Activated naive CD4-positive, alpha-beta T cell treated with anti-CD3 and anti-CD28 coated beads, Interleukin-2, amount 10 ng/mL, durations not matched to agents 7 days and 5 days (primary cell): ENCODE results near the gene REL.

Experiments
- CTCF ChIA-PET: fragments of 350-600 bp; sonication (Branson Sonifier 250); formaldehyde crosslinking; loops from one replicate; lab custom pipeline; 2021; ENCODE audit warnings: antibody characterized with exemption; lab: Charles Lee
- DNase-seq: peaks from one replicate; pipeline ENCODE4 v3.0.0-alpha.2; 2020
- H3K27ac Mint-ChIP-seq: one replicate; pipeline ENCODE4 v1.8.0; 2021; ENCODE audit warnings: mild to moderate bottlenecking, moderate library complexity, mixed read lengths
- H3K27me3 Mint-ChIP-seq: one replicate; pipeline ENCODE4 v1.8.0; 2021; ENCODE audit warnings: mild to moderate bottlenecking, mixed read lengths
- H3K36me3 Mint-ChIP-seq: one replicate; pipeline ENCODE4 v1.8.0; 2021; ENCODE audit warnings: mixed read lengths
- H3K4me1 Mint-ChIP-seq: one replicate; pipeline ENCODE4 v1.8.0; 2021; ENCODE audit warnings: mixed read lengths
- H3K4me3 Mint-ChIP-seq: one replicate; pipeline ENCODE4 v1.8.0; 2021; ENCODE audit warnings: mild to moderate bottlenecking, moderate library complexity, mixed read lengths
- H3K9me3 Mint-ChIP-seq: one replicate; pipeline ENCODE4 v1.8.0; 2021; ENCODE audit warnings: mixed read lengths

REL gene

GRCh38 chr2:60954139-60954538 lies 72.8 kb downstream of the REL start:
- Mint-ChIP-seq H3K9me3 (no peaks in the 10 kb centered on the region), H3K27ac (no peak overlapping the region), H3K27me3 (no peaks in the 10 kb centered on the region), H3K4me1 (peaks cover 9% of the 10 kb centered on the region), H3K4me3 (no peak overlapping the region), H3K36me3 (peaks cover 18% of the 10 kb centered on the region)
- CTCF ChIA-PET: no interaction called here
- no peak for DNase-seq

DNA sequence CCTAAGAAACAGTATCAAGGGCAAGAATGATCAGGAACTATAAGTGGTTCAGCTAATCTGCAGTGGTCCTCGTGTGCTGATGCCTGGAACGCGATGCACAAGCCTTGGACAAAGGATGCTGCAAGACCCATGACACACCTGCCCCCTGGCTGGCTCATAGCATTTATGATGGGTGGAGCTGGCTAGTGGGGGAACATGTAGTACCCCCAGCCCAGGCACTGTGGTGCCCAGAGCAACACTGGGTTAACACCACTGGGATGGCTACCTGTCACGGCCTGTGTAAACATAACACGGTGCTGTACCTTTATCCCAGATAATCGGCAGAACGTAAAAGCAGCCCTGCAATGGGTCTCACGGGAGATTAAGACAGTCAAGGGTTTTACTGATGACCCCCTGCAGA lies 75.8 kb downstream of the REL start:
- Mint-ChIP-seq H3K9me3 (no peaks in the 10 kb centered on the region), H3K4me3 (no peak overlapping the region), H3K27ac (no peak overlapping the region), H3K27me3 (no peaks in the 10 kb centered on the region), H3K4me1 (no peaks in the 10 kb centered on the region), H3K36me3 (peaks cover 19% of the 10 kb centered on the region)
- CTCF ChIA-PET: no interaction called here
- DNase-seq: no peak

GRCh38 chr2:60957643-60958042 lies 76.3 kb downstream of the REL start:
- Mint-ChIP-seq H3K9me3 (no peaks in the 10 kb centered on the region), H3K4me3 (no peak overlapping the region), H3K4me1 (no peaks in the 10 kb centered on the region), H3K27me3 (no peaks in the 10 kb centered on the region), H3K36me3 (peaks cover 19% of the 10 kb centered on the region), H3K27ac (no peak overlapping the region)
- CTCF ChIA-PET: no interaction called here
- no peak for DNase-seq

DNA sequence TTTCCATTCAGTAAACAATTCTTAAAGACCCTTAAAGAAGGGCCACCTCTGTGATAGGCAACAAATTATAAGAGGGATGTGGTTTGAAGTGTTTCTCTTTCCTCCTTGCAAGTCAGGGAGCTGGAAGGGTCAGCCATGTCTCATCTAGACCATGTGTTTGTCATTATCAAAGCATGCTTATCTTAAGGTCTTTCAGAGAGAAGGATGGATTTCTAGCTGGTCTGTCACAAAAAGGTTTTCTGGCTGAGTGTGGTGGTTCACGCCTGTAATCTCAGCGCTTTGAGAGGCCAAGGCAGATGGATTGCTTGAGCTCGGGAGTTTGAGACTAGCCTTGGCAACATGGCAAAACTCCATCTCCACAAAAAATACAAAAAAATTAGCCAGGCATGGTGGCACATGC lies 77.0 kb downstream of the REL start:
- DNase-seq: no peak
- H3K4me1 Mint-ChIP-seq: no peaks in the 10 kb centered on the region
- no peak overlapping the region for H3K27ac Mint-ChIP-seq
- CTCF ChIA-PET: no interaction called here
- no peak overlapping the region for H3K4me3 Mint-ChIP-seq
- H3K27me3 Mint-ChIP-seq: no peaks in the 10 kb centered on the region
- no peaks in the 10 kb centered on the region for H3K9me3 Mint-ChIP-seq
- H3K36me3 Mint-ChIP-seq: peaks cover 18% of the 10 kb centered on the region

DNA sequence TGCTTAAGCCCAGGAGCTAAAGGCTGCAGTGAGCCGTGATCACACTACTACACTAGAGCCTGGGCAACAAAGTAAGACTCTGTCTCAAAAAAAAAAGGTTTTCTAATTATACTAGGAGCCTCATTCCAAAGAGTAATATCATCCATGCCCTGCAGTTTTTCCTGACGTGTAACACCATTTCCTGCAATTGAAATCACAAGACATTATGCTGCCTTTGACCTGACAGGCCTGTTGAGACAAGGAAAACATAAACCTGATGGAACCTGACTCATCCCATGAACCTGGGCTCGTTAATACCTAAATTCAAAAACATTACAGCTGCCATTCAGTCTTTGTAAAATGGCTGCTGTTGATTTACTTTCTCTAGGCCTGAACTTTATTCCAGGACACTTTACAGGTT lies 77.4 kb downstream of the REL start:
- Mint-ChIP-seq H3K9me3 (no peaks in the 10 kb centered on the region), H3K27me3 (no peaks in the 10 kb centered on the region), H3K27ac (no peak overlapping the region), H3K4me1 (peaks cover under 1% of the 10 kb centered on the region), H3K36me3 (peaks cover 16% of the 10 kb centered on the region), H3K4me3 (no peak overlapping the region)
- CTCF ChIA-PET: no interaction called here
- no peak for DNase-seq

DNA sequence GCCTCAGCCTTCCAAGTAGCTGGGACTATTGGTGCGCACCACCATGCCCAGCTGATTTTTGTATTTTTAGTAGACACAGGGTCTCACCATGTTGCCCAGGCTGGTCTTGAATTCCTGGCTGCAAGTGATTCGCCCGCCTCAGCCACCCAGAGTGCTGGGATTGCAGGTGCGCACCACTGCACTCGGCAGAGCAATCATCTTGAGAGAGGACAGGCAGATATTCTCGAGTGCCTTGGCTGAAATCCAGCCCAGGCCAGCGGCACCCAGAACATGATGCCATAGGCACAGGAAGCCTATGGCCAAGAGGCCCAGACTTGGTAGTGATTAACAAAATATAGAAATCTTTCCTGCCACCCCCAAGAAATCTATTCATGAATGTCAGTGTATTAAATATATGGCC lies 78.1 kb downstream of the REL start:
- no peak overlapping the region for H3K27ac Mint-ChIP-seq
- CTCF ChIA-PET: no interaction called here
- no peaks in the 10 kb centered on the region for H3K27me3 Mint-ChIP-seq
- H3K4me3 Mint-ChIP-seq: no peak overlapping the region
- peaks cover 16% of the 10 kb centered on the region for H3K36me3 Mint-ChIP-seq
- H3K9me3 Mint-ChIP-seq: peaks cover 3% of the 10 kb centered on the region
- peaks cover 7% of the 10 kb centered on the region for H3K4me1 Mint-ChIP-seq
- no peak for DNase-seq

DNA sequence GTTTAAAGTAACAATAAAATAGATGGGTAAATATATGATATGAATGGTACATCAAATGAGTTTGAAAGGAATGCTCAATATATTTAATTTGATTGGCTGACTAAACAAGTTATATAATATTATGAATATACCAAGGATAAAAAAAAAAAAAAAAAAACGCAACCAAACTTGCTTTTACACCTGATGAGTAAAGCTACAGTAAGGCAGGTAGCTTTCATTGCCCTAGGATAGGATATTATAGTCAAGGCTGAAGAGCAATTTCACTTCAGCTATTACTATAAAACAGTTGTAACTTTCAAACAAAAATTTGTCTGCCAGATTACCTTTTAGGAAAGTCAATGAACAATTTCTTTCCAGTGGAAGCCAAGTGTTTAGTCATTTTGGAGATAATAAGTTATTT lies 79.3 kb downstream of the REL start:
- Mint-ChIP-seq H3K9me3 (peaks cover 5% of the 10 kb centered on the region), H3K27me3 (no peaks in the 10 kb centered on the region), H3K4me3 (no peak overlapping the region), H3K4me1 (peaks cover 18% of the 10 kb centered on the region), H3K36me3 (peaks cover 20% of the 10 kb centered on the region), H3K27ac (no peak overlapping the region)
- CTCF ChIA-PET: interaction anchor here (0.7 kb wide), 1 partner anchor 95 kb away, joined by 3 read pairs; no protein-coding TSS in a partner anchor
- DNase-seq: no peak

DNA sequence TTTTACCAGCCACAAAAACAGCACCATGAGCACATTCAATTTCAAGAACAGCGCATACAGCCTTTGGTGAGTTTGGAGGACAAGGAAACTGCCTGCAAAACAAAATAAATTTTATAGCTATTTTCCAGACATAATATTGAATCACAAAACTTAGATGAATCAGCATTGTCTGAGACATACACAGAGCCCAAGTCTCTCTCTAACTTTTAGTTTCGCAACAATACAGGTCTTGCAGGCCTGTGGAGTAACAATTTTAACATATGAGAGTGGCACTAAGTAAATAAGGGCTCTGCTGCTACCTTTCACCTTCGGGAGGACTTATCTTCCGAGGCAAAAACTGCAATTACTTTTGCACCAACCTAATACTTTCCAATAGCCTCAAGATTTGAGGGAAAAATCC lies 80.1 kb downstream of the REL start:
- no peaks in the 10 kb centered on the region for H3K27me3 Mint-ChIP-seq
- peaks cover 23% of the 10 kb centered on the region for H3K4me1 Mint-ChIP-seq
- no peak overlapping the region for H3K27ac Mint-ChIP-seq
- peaks cover 22% of the 10 kb centered on the region for H3K36me3 Mint-ChIP-seq
- H3K9me3 Mint-ChIP-seq: peaks cover 5% of the 10 kb centered on the region
- no peak overlapping the region for H3K4me3 Mint-ChIP-seq
- no peak for DNase-seq
- CTCF ChIA-PET: no interaction called here

GRCh38 chr2:60962528-60962927 lies 81.2 kb downstream of the REL start:
- Mint-ChIP-seq H3K27ac (no peak overlapping the region), H3K9me3 (peaks cover 5% of the 10 kb centered on the region), H3K4me1 (peaks cover 30% of the 10 kb centered on the region), H3K4me3 (no peak overlapping the region), H3K36me3 (peaks cover 24% of the 10 kb centered on the region), H3K27me3 (no peaks in the 10 kb centered on the region)
- DNase-seq: no peak
- CTCF ChIA-PET: no interaction called here

DNA sequence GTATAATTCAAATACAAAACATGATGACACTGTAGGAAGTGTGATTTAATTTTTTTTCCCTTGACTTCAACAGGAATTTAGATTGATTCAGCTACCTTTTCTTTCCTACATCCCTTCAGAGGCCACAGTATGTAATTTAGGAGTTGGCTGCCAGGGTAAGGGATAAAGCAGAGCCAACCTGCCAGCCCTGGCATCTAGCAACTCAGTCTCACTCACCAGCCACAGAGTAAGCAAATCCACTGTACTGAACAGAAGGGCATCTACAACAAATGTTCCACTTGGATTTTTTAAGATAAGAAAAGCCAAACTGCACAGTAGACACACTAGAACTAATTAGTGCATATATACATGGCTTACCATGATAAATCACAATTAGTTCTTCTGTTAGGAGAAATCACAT lies 81.8 kb downstream of the REL start:
- Mint-ChIP-seq H3K9me3 (peaks cover 5% of the 10 kb centered on the region), H3K4me1 (peaks cover 30% of the 10 kb centered on the region), H3K27ac (no peak overlapping the region), H3K36me3 (peaks cover 25% of the 10 kb centered on the region), H3K27me3 (no peaks in the 10 kb centered on the region), H3K4me3 (no peak overlapping the region)
- CTCF ChIA-PET: no interaction called here
- no peak for DNase-seq

DNA sequence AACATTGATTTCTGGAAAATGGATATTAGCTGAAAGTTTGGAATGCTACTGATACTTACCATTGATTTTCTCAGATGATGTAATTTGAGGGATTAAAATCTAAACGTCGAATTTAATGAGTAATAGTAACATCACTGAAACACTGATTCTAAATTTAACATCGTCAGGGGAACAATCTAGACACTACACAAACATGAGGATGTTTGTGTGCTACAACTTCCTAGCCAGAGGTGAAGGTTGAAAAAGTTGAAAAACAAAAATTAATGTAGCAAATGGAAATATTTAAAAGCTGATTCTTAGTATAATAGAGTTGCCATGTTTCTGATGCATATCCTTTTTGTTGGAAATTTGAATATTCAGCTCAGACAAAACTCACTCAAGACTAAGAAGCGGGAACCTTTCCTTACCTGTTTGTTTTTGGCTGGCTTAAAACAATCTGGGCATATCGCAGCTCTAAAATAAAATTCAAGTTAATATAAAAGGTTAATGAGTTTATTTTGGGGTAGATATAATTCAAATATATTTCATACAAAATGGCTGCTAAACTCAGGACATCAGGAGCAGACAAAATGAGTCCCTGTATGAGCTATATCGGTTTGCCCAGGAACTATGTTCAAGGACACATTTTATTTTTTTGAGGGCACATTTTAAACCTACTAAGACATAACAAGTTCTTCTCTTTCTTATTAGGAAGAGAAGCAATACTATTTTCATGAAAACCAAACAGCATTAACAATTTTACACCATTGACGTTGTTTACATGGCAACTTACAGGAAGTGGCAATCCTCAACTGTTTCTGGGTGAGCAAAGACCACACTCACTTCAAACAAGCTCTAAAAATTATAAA lies 83.5 kb downstream of the REL start:
- CTCF ChIA-PET: interaction anchor here (1.1 to 2.0 kb wide), 3 partner anchors 34 to 171 kb away, joined by 3 to 8 read pairs (median 3); no protein-coding TSS in a partner anchor
- Mint-ChIP-seq H3K4me3 (no peak overlapping the region), H3K9me3 (peaks cover 5% of the 10 kb centered on the region), H3K36me3 (peaks cover 21% of the 10 kb centered on the region), H3K27me3 (no peaks in the 10 kb centered on the region), H3K4me1 (peaks cover 30% of the 10 kb centered on the region), H3K27ac (peak overlapping the region; percentile 92)
- peak; percentile 27 for DNase-seq

- peaks cover 5% of the 10 kb centered on the region for H3K9me3 Mint-ChIP-seq
- peak overlapping the region; percentile 92 for H3K27ac Mint-ChIP-seq
- no peaks in the 10 kb centered on the region for H3K27me3 Mint-ChIP-seq
- H3K4me1 Mint-ChIP-seq: peaks cover 30% of the 10 kb centered on the region
- CTCF ChIA-PET: interaction anchor here (0.7 to 2.0 kb wide), 3 partner anchors 33 to 258 kb away, joined by 3 to 8 read pairs (median 3); no protein-coding TSS in a partner anchor
- H3K36me3 Mint-ChIP-seq: peaks cover 21% of the 10 kb centered on the region
- no peak for DNase-seq
- no peak overlapping the region for H3K4me3 Mint-ChIP-seq
Observed at GRCh38 chr2:60965499-60965785, 84.1 kb downstream of the REL start.

- peaks cover 21% of the 10 kb centered on the region for H3K36me3 Mint-ChIP-seq
- H3K9me3 Mint-ChIP-seq: peaks cover 5% of the 10 kb centered on the region
- CTCF ChIA-PET: interaction anchor here (0.7 to 1.1 kb wide), 3 partner anchors 10 to 26 kb away, joined by 3 read pairs; no protein-coding TSS in a partner anchor
- peak overlapping the region; percentile 1 for H3K4me3 Mint-ChIP-seq
- H3K27me3 Mint-ChIP-seq: no peaks in the 10 kb centered on the region
- H3K27ac Mint-ChIP-seq: peak overlapping the region; percentile 81
- peaks cover 36% of the 10 kb centered on the region for H3K4me1 Mint-ChIP-seq
- no peak for DNase-seq
Observed at GRCh38 chr2:60966507-60967405, 85.4 kb downstream of the REL start.

DNA sequence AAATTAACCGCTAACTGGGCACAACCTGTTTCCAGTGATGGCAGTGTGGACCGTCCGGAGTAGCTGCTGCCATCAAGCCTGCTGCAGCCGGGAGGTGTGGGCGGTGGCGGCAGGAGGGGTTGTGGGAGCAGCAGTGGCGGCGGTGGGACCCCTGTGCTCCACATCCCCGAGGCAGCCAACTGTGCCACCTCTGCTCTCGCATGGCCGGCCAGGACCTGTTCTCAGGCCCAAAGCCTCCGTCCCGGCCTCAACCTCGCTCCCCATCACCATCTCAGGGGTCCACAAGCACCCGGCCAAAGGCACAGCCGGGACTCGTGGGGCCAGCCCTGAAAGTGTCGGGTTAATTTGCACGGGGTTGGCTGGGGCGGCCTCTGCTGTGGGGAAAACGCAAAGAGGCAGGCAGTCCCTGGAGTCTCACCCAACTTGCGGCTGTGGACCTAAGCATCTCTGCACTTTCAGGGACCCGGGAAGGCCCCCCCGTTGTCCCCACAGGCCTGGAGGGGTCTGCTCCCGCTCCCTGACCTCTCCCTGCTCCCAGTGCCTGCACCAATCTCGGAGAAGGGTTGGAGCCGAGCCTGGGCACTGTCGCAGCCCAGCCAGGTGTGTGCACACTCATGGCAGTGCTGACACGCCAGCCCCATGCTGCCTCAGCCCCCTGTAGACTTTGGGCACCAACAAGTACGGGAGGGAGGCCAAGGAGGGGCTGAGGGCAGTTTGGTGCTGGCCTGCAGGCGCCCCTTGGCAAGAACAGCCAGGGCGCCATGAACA lies 91.7 kb downstream of the REL start:
- H3K4me3 Mint-ChIP-seq: no peak overlapping the region
- peaks cover 30% of the 10 kb centered on the region for H3K4me1 Mint-ChIP-seq
- CTCF ChIA-PET: no interaction called here
- no peaks in the 10 kb centered on the region for H3K27me3 Mint-ChIP-seq
- H3K27ac Mint-ChIP-seq: no peak overlapping the region
- no peaks in the 10 kb centered on the region for H3K9me3 Mint-ChIP-seq
- DNase-seq: no peak
- H3K36me3 Mint-ChIP-seq: peaks cover 2% of the 10 kb centered on the region
